PC-3 (cell line): Measurements from ENCODE around the gene WNT7B. TPM values are rescaled to one million over a fixed set of nuclear protein-coding genes. Genes with fewer than 3 reads are reported as not detected.
"Not testable (repeated sequence)": the region's sequence is repeated elsewhere in the genome, so short reads cannot be mapped to it uniquely, and the experiment has no call there.

ENCODE experiments used
- ATAC-seq: fragments of 200-7000 bp; cut with Tn5 transposase; 2 replicates; pipeline ENCODE4 v1.9.1; 2020; ENCODE audit warnings: mild to moderate bottlenecking, moderate library complexity
- BruUV-seq: library from RNA; stranded (reverse); fragments of 400-500 nt; replicated peaks from 2 replicates; lab custom pipeline; 2021; lab: Mats Ljungman, UMichigan
- CTCF ChIA-PET: fragments of 300-600 bp; sonication (Branson Sonifier 250); formaldehyde crosslinking; loops from one replicate; lab custom pipeline; 2022; ENCODE audit warnings: antibody characterized with exemption; lab: Charles Lee
- POLR2A ChIA-PET: fragments of 300-600 bp; sonication (Branson Sonifier 250); formaldehyde crosslinking; loops from one replicate; lab custom pipeline; 2022; ENCODE audit warnings: antibody characterized with exemption; ENCODE audit not compliant: unreplicated experiment; lab: Charles Lee
- DNase-seq: peaks from one replicate; pipeline ENCODE4 v3.0.0-alpha.2; 2015
- H2AFZ ChIP-seq: fragments of 300-600 bp; sonication (generic); 2 replicates; pipeline ENCODE4 v1.6.0; 2016; ENCODE audit warnings: antibody characterized with exemption, low read length
- H3F3A ChIP-seq: fragments of 300-600 bp; sonication (generic); one replicate; pipeline ENCODE4 v1.6.0; 2017; ENCODE audit warnings: antibody characterized with exemption, low read length, control low read depth, mild to moderate bottlenecking; ENCODE audit not compliant: unreplicated experiment
- H3K27ac ChIP-seq: fragments of 300-600 bp; sonication (generic); 2 replicates; pipeline ENCODE4 v1.5.1; 2016; ENCODE audit warnings: mild to moderate bottlenecking, low read length
- H3K27me3 ChIP-seq: fragments of 300-600 bp; sonication (generic); 2 replicates; pipeline ENCODE4 v1.6.1; 2016; ENCODE audit warnings: low read length, mixed read lengths
- H3K36me3 ChIP-seq: fragments of 300-600 bp; sonication (generic); 2 replicates; pipeline ENCODE4 v1.6.1; 2016; ENCODE audit warnings: low read depth, mixed run types, low read length, mixed read lengths
- H3K4me1 ChIP-seq: fragments of 300-600 bp; sonication (generic); 2 replicates; pipeline ENCODE4 v1.5.1; 2016; ENCODE audit warnings: low read length; ENCODE audit not compliant: insufficient read depth
- H3K4me2 ChIP-seq: fragments of 300-600 bp; sonication (generic); 2 replicates; pipeline ENCODE4 v1.6.0; 2016; ENCODE audit warnings: low read length
- H3K4me3 ChIP-seq: fragments of 300-600 bp; sonication (generic); 2 replicates; pipeline ENCODE4 v1.5.1; 2016; ENCODE audit warnings: mild to moderate bottlenecking, low read length, mixed read lengths
- H3K79me2 ChIP-seq: fragments of 300-600 bp; sonication (generic); 2 replicates; pipeline ENCODE4 v1.6.1; 2017; ENCODE audit warnings: low read length, mixed read lengths
- H3K9ac ChIP-seq: fragments of 300-600 bp; sonication (generic); 2 replicates; pipeline ENCODE4 v1.6.0; 2016; ENCODE audit warnings: mild to moderate bottlenecking, low read length
- H3K9me2 ChIP-seq: fragments of 300-600 bp; sonication (generic); replicated peaks from 2 replicates; pipeline ENCODE4 v1.6.1; 2016; ENCODE audit warnings: mixed run types, low read length, mixed read lengths
- H3K9me3 ChIP-seq: fragments of 300-600 bp; sonication (generic); 2 replicates; pipeline ENCODE4 v1.6.1; 2016; ENCODE audit warnings: low read length, mixed read lengths
- H4K20me1 ChIP-seq: fragments of 300-600 bp; sonication (generic); 2 replicates; pipeline ENCODE4 v1.6.1; 2016; ENCODE audit warnings: low read length, mixed read lengths
- CTCF ChIP-seq: fragments of 300-600 bp; sonication (generic); conservative IDR thresholded peaks from 2 replicates; pipeline ENCODE4 v1.5.1; 2017; ENCODE audit warnings: antibody characterized with exemption, low read depth, mild to moderate bottlenecking, low read length
- EZH2 ChIP-seq: fragments of 300-600 bp; sonication (generic); IDR thresholded peaks from one replicate; pipeline ENCODE4 v1.6.1; 2017; ENCODE audit warnings: antibody characterized with exemption, mild to moderate bottlenecking, low read length; ENCODE audit not compliant: unreplicated experiment
- EZH2phosphoT487 ChIP-seq: fragments of 300-600 bp; sonication (generic); IDR thresholded peaks from 2 replicates; pipeline ENCODE4 v1.6.1; 2018; ENCODE audit warnings: mild to moderate bottlenecking, antibody characterized with exemption, low read length, borderline replicate concordance
- intact Hi-C: fragments of 100-400 bp; cut with micrococcal nuclease; formaldehyde crosslinking; loops from 2 replicates; pipeline ENCODE4 v1.9.0; 2023
- total RNA-seq: library from RNA; depleted of rRNA; stranded (reverse); fragments of >200 nt; gene quantifications from 2 replicates; pipeline ENCODE4 v1.2.3, GENCODE V29; 2014

Gene WNT7B
- total RNA-seq, 1 experiment from 2014 or later, result 42.0 TPM

GRCh38 chr22:46007003-46007847, 30.3 kb upstream of the WNT7B start:
- H3K9me3 ChIP-seq, result no peaks in the 10 kb centered on the region
- intact Hi-C loops, result loop anchor here (2.0 kb wide), 2 partner anchors 62 to 110 kb away; no protein-coding TSS in a partner anchor
- H3K36me3 ChIP-seq, result no peaks in the 10 kb centered on the region
- BruUV-seq, result TSS peak; percentile 75
- peak overlapping the region; percentile 96 for H3K27ac ChIP-seq
- H3F3A ChIP-seq, result no peaks in the 10 kb centered on the region
- DNase-seq, result peak; percentile 92
- H3K4me2 ChIP-seq, result peak overlapping the region; percentile 86
- H3K9ac ChIP-seq, result peak overlapping the region; percentile 86
- CTCF ChIA-PET, result interaction anchor here (0.6 to 2.3 kb wide), 9 partner anchors 10 to 261 kb away, joined by 3 to 77 read pairs (median 4); partner anchors contain the start of gene TTC38
- H3K4me1 ChIP-seq, result peaks cover 50% of the 10 kb centered on the region
- H2AFZ ChIP-seq, result peak overlapping the region; percentile 71
- TF ChIP-seq EZH2, result no peak
- TF ChIP-seq EZH2phosphoT487, result no peak
- no peak for TF ChIP-seq CTCF
- no peaks in the 10 kb centered on the region for H3K9me2 ChIP-seq
- peak overlapping the region; percentile 56 for H3K4me3 ChIP-seq
- no peaks in the 10 kb centered on the region for H4K20me1 ChIP-seq
- POLR2A ChIA-PET, result interaction anchor here (0.6 to 1.1 kb wide), 3 partner anchors 28 to 110 kb away, joined by 3 to 23 read pairs (median 9); no protein-coding TSS in a partner anchor
- H3K27me3 ChIP-seq, result no peaks in the 10 kb centered on the region
- peak; percentile 85 for ATAC-seq
- peaks cover 17% of the 10 kb centered on the region for H3K79me2 ChIP-seq

- Histone ChIP-seq H3K27ac (peak overlapping the region; percentile 96), H3K4me2 (peak overlapping the region; percentile 86), H3K4me3 (peak overlapping the region; percentile 56), H3K9ac (peak overlapping the region; percentile 86), H3K4me1 (peaks cover 50% of the 10 kb centered on the region), H3K36me3 (no peaks in the 10 kb centered on the region), H3K9me3 (no peaks in the 10 kb centered on the region), H4K20me1 (no peaks in the 10 kb centered on the region), H2AFZ (peak overlapping the region; percentile 71), H3K9me2 (no peaks in the 10 kb centered on the region), H3F3A (no peaks in the 10 kb centered on the region), H3K27me3 (no peaks in the 10 kb centered on the region), H3K79me2 (peaks cover 17% of the 10 kb centered on the region)
- peak; percentile 85 for DNase-seq
- POLR2A ChIA-PET, result interaction anchor here (0.5 to 0.8 kb wide), 3 partner anchors 79 to 296 kb away, joined by 4 to 21 read pairs (median 9); no protein-coding TSS in a partner anchor
- TF ChIP-seq CTCF (peak; percentile 85), EZH2 (no peak)
- intact Hi-C loops, result loop anchor here (1.0 to 2.0 kb wide), 3 partner anchors 30 to 110 kb away; no protein-coding TSS in a partner anchor
- peak; percentile 63 for ATAC-seq
- CTCF ChIA-PET, result interaction anchor here (0.6 to 2.3 kb wide), 8 partner anchors 9 to 262 kb away, joined by 3 to 77 read pairs (median 4); partner anchors contain the start of gene TTC38
- TSS peak; percentile 42 for BruUV-seq
Observed at GRCh38 chr22:46006379-46007002, 29.5 kb upstream of the WNT7B start.

- H4K20me1 ChIP-seq, ATAC-seq, intact Hi-C loops, H3K36me3 ChIP-seq, H3K9ac ChIP-seq, H3K4me3 ChIP-seq, H3K4me2 ChIP-seq, DNase-seq, H3K9me3 ChIP-seq, H3K9me2 ChIP-seq, BruUV-seq, H2AFZ ChIP-seq, H3K27me3 ChIP-seq, H3K27ac ChIP-seq, H3F3A ChIP-seq: not testable (repeated sequence)
- peaks cover 39% of the 10 kb centered on the region for H3K4me1 ChIP-seq
- CTCF ChIA-PET, result interaction anchor here (0.7 to 2.3 kb wide), 2 partner anchors 31 to 206 kb away, joined by 7 to 77 read pairs; no protein-coding TSS in a partner anchor
- H3K79me2 ChIP-seq, result peaks cover 17% of the 10 kb centered on the region
- POLR2A ChIA-PET, result interaction anchor here (0.6 kb wide), 1 partner anchor 14 kb away, joined by 3 read pairs; no protein-coding TSS in a partner anchor
Observed at GRCh38 chr22:46005116-46005705, 28.2 kb upstream of the WNT7B start.
